Choroid plexus epithelial cell (primary cell): ENCODE measurements around the gene SLC27A6.

ENCODE experiments used
- DNase-seq: peaks from one replicate; pipeline ENCODE4 v3.0.0-alpha.2; 2010; ENCODE audit warnings: low read depth
- H3K4me3 ChIP-seq: 2 replicates; pipeline ENCODE4 v1.5.1; 2011; ENCODE audit warnings: low read depth, mild to moderate bottlenecking, control low read depth, low read length, moderate library complexity
- TF ChIP-seq, protein P1 (sequence below): conservative IDR thresholded peaks from 2 replicates; pipeline ENCODE4 v1.5.1; 2011; ENCODE audit warnings: low read depth, mild to moderate bottlenecking, control low read depth, inconsistent platforms, low read length, moderate library complexity

The SLC27A6 gene

DNA sequence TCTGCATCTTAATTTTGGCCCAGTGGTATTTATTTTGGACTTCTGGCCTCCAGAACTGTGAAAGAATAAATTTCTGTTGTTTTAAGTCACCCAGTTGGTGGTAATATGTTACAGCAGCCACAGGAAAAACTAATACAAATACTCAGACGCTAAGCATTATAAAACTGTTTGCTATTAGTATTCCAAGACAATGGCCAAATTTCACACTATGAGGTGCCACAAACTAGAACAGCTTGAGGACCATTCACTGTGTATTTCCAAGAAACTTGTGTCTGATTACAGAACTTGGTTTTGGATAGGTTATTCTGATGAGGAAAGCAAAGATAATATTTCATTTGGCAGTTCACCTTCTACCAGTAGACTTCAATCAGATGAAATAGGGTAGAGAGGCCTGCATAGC is 113.0 kb downstream of the SLC27A6 start:
- TF ChIP-seq, protein P1, sequence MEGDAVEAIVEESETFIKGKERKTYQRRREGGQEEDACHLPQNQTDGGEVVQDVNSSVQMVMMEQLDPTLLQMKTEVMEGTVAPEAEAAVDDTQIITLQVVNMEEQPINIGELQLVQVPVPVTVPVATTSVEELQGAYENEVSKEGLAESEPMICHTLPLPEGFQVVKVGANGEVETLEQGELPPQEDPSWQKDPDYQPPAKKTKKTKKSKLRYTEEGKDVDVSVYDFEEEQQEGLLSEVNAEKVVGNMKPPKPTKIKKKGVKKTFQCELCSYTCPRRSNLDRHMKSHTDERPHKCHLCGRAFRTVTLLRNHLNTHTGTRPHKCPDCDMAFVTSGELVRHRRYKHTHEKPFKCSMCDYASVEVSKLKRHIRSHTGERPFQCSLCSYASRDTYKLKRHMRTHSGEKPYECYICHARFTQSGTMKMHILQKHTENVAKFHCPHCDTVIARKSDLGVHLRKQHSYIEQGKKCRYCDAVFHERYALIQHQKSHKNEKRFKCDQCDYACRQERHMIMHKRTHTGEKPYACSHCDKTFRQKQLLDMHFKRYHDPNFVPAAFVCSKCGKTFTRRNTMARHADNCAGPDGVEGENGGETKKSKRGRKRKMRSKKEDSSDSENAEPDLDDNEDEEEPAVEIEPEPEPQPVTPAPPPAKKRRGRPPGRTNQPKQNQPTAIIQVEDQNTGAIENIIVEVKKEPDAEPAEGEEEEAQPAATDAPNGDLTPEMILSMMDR: no peak
- DNase-seq: no peak
- H3K4me3 ChIP-seq: no peak overlapping the region

DNA sequence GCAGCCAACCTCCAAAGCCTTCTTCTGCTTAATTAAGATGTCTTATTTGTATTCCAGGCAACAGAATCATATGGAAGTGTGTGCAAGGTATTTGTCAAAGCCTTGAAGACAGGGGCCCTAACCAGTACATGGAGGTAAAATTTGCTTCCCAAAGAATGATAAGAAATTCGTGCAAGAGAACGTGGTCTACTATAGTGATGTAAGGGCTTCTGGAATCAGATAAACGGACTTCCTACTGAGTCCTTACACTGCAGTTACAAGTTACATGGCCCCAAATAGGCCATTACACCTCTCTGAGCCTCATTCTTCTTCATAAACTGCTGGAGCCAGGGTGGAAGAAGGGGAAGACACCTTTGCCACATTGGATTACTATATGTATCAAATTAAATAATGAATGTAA is 113.4 kb downstream of the SLC27A6 start:
- TF ChIP-seq, protein P1: no peak
- H3K4me3 ChIP-seq: no peak overlapping the region
- no peak for DNase-seq

DNA sequence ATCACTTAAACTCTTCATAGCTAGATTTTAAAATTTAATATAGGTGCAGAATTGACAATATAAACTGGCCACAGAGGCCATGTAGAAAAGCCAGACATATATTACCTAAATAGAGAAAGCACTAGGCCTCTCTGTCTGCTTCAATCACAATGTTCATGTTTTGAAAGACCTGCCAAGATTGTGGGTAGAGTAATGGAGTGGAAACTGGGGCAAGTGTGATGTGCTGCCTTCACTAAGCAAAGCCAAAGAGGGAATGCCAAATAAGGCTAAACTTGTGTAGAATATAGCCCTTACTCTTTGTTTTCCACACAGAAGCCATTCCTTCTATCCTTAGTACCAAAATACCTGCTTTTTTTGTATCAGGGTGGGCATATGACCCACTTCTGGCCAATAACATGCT is 114.2 kb downstream of the SLC27A6 start:
- no peak for DNase-seq
- TF ChIP-seq, protein P1: no peak
- H3K4me3 ChIP-seq: no peak overlapping the region

DNA sequence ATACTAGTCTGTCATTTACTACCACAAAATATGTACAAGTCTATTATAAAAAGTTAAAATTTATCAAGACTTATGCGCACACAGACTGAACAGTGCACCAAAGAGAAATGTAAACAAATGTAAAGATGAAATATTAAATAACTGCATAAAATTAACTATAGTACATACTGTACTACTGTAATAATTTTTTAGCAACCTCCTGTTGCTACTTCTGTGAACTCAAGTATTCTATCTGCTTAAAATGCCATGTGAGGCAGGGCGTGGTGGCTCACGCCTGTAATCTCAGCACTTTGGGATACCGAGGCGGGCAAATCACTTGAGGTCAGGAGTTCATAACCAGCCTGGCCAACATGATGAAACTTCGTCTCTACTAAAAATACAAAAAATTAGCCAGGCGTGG is 115.5 kb downstream of the SLC27A6 start:
- DNase-seq: no peak
- H3K4me3 ChIP-seq: no peak overlapping the region
- TF ChIP-seq, protein P1: no peak

DNA sequence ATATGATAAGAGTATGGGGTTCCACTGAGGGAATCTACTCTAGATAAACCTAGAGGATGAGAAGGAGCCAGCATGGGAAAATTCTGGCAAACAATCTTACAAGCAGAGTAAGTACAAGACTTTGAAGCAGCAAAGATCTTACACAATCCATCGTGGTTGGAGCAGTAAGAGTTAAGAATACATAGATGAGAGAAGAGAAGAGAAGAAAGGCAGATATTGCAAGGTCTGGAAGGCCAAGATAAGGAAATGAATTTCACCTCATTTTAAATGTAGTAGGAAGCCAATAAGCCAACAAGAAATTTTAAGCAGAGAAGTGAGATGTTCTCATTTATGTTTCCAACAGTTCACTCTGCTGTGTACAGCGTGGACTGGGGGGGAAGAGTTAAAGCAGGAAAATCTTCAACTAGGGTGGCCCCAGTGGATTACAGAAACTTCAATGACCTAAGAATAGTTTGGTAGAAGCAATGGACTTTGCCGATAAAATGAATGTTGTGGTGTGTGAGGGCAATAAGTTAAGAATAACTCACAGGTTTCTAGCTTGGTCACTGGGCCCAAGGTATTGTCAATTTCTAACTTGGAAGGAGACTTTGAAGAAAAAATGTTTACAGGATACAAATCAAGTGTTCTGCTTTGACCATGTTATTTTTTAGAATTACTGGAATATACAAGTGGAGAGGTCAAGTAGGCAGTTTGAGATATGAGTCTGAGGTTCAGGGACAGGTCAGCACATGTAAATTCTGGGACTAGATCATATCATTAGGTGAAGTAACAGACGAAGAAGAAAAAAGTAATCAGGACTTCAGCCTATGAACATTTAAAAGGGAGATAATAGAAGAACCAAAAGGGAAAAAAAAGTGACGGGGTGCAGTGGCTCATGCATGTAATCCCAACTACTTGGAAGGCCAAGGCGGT is 117.2 kb downstream of the SLC27A6 start:
- H3K4me3 ChIP-seq: no peak overlapping the region
- TF ChIP-seq, protein P1: no peak
- no peak for DNase-seq
